Hepatocyte (in vitro differentiated cells): Measurements from ENCODE around the gene DNAJC21.

ENCODE experiments used
- EZH2 ChIP-seq: fragments of 200-600 bp; sonication (generic); IDR thresholded peaks from 2 replicates; pipeline ENCODE4 v1.6.1; 2016; ENCODE audit warnings: antibody characterized with exemption, mild to moderate bottlenecking, borderline replicate concordance
- EZH2phosphoT487 ChIP-seq: fragments of 200-600 bp; sonication (generic); IDR thresholded peaks from one replicate; pipeline ENCODE4 v1.6.1; 2018; ENCODE audit warnings: antibody characterized with exemption, mild to moderate bottlenecking, low read depth, moderate library complexity; ENCODE audit not compliant: unreplicated experiment, severe bottlenecking
- TF ChIP-seq, protein P1 (sequence below): fragments of 200-600 bp; sonication (generic); IDR thresholded peaks from 2 replicates; pipeline ENCODE4 v1.5.1; 2016; ENCODE audit warnings: antibody characterized with exemption, mild to moderate bottlenecking; ENCODE audit not compliant: poor library complexity

DNA sequence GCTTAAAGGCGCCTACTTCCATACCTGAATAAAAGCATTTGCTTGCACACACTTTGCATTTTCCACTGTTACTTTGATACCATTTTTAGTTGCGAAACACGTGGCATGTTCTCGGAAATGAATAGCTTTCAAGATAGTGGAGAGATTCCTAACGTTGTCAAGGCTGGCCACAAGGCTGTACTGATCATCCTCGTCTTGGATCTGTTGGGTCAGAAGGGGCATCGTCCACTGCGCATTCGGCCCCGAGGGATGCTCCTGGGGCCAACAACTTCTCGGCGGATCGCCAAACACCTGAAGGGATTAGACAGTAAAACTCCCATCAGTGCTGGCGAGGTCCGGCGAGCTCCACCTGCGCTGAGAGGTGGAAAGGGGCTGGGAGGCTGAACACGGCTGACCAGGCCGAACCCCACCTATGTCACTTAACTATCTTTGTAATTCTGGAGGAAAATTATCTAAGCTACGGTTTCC, 14.7 kb upstream of the DNAJC21 start:
- TF ChIP-seq EZH2phosphoT487 (no peak), EZH2 (no peak)
- TF ChIP-seq, protein P1, sequence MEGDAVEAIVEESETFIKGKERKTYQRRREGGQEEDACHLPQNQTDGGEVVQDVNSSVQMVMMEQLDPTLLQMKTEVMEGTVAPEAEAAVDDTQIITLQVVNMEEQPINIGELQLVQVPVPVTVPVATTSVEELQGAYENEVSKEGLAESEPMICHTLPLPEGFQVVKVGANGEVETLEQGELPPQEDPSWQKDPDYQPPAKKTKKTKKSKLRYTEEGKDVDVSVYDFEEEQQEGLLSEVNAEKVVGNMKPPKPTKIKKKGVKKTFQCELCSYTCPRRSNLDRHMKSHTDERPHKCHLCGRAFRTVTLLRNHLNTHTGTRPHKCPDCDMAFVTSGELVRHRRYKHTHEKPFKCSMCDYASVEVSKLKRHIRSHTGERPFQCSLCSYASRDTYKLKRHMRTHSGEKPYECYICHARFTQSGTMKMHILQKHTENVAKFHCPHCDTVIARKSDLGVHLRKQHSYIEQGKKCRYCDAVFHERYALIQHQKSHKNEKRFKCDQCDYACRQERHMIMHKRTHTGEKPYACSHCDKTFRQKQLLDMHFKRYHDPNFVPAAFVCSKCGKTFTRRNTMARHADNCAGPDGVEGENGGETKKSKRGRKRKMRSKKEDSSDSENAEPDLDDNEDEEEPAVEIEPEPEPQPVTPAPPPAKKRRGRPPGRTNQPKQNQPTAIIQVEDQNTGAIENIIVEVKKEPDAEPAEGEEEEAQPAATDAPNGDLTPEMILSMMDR = no peak
